ENCODE data around the gene SDK1. TPM values are rescaled to one million over a fixed set of nuclear protein-coding genes. Genes with fewer than 3 reads are reported as not detected.

The SDK1 gene
- total and polyA plus RNA-seq, 2 of the 8 experiments (the other 6 are each of a cell fraction or from before 2014, with no cell fraction given) = 3.3 to 7.2 TPM

DNA sequence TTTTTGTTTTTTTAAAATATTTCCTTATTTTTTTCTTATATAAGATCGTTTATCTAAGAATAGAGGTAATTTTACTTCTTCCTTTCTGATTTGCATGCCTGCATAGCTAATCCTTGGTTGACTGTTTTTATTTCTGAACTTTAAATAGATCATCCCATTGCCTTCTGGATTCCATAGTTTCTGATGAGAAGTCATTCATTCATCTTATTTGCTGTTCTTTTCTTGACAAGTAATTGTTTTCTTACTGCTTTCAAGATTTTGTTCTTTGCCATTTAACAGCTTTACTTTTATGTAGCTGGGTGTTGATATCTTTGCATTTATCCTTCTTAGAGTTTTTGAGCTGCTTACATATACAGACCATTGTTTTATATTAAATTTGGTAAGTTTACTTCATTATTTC is 437.9 kb downstream of the SDK1 start (continued):
- TF ChIP-seq, protein P1, sequence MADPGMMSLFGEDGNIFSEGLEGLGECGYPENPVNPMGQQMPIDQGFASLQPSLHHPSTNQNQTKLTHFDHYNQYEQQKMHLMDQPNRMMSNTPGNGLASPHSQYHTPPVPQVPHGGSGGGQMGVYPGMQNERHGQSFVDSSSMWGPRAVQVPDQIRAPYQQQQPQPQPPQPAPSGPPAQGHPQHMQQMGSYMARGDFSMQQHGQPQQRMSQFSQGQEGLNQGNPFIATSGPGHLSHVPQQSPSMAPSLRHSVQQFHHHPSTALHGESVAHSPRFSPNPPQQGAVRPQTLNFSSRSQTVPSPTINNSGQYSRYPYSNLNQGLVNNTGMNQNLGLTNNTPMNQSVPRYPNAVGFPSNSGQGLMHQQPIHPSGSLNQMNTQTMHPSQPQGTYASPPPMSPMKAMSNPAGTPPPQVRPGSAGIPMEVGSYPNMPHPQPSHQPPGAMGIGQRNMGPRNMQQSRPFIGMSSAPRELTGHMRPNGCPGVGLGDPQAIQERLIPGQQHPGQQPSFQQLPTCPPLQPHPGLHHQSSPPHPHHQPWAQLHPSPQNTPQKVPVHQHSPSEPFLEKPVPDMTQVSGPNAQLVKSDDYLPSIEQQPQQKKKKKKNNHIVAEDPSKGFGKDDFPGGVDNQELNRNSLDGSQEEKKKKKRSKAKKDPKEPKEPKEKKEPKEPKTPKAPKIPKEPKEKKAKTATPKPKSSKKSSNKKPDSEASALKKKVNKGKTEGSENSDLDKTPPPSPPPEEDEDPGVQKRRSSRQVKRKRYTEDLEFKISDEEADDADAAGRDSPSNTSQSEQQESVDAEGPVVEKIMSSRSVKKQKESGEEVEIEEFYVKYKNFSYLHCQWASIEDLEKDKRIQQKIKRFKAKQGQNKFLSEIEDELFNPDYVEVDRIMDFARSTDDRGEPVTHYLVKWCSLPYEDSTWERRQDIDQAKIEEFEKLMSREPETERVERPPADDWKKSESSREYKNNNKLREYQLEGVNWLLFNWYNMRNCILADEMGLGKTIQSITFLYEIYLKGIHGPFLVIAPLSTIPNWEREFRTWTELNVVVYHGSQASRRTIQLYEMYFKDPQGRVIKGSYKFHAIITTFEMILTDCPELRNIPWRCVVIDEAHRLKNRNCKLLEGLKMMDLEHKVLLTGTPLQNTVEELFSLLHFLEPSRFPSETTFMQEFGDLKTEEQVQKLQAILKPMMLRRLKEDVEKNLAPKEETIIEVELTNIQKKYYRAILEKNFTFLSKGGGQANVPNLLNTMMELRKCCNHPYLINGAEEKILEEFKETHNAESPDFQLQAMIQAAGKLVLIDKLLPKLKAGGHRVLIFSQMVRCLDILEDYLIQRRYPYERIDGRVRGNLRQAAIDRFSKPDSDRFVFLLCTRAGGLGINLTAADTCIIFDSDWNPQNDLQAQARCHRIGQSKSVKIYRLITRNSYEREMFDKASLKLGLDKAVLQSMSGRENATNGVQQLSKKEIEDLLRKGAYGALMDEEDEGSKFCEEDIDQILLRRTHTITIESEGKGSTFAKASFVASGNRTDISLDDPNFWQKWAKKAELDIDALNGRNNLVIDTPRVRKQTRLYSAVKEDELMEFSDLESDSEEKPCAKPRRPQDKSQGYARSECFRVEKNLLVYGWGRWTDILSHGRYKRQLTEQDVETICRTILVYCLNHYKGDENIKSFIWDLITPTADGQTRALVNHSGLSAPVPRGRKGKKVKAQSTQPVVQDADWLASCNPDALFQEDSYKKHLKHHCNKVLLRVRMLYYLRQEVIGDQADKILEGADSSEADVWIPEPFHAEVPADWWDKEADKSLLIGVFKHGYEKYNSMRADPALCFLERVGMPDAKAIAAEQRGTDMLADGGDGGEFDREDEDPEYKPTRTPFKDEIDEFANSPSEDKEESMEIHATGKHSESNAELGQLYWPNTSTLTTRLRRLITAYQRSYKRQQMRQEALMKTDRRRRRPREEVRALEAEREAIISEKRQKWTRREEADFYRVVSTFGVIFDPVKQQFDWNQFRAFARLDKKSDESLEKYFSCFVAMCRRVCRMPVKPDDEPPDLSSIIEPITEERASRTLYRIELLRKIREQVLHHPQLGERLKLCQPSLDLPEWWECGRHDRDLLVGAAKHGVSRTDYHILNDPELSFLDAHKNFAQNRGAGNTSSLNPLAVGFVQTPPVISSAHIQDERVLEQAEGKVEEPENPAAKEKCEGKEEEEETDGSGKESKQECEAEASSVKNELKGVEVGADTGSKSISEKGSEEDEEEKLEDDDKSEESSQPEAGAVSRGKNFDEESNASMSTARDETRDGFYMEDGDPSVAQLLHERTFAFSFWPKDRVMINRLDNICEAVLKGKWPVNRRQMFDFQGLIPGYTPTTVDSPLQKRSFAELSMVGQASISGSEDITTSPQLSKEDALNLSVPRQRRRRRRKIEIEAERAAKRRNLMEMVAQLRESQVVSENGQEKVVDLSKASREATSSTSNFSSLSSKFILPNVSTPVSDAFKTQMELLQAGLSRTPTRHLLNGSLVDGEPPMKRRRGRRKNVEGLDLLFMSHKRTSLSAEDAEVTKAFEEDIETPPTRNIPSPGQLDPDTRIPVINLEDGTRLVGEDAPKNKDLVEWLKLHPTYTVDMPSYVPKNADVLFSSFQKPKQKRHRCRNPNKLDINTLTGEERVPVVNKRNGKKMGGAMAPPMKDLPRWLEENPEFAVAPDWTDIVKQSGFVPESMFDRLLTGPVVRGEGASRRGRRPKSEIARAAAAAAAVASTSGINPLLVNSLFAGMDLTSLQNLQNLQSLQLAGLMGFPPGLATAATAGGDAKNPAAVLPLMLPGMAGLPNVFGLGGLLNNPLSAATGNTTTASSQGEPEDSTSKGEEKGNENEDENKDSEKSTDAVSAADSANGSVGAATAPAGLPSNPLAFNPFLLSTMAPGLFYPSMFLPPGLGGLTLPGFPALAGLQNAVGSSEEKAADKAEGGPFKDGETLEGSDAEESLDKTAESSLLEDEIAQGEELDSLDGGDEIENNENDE (IDR thresholded peaks at IDR 0.05; ENCODE audit: insufficient replicate concordance, low read length) = no peak
- TF ChIP-seq RAD21 (IDR thresholded peaks at IDR 0.05 in 1 of 2, conservative IDR thresholded peaks at IDR 0.05 in 1 of 2; ENCODE audit: low read depth in 2 of 2, low read length in 2 of 2) = no peak
- no peak for TF ChIP-seq EP300 (IDR thresholded peaks at IDR 0.05; ENCODE audit: borderline replicate concordance in 1 of 2, low read depth in 2 of 2, low read length in 2 of 2)
- TF ChIP-seq SIX5 (IDR thresholded peaks at IDR 0.05; ENCODE audit: low read depth, low read length) = no peak
- TF ChIP-seq POLR2A (IDR thresholded peaks at IDR 0.05; ENCODE audit: control extremely low read depth in 1 of 2, low read depth in 2 of 2, low read length in 2 of 2) = no peak
- TF ChIP-seq SUZ12 (IDR thresholded peaks at IDR 0.05; ENCODE audit: low read length) = no peak
